DMS79 (cell line): ENCODE results near the gene IDH2.
"Not testable (repeated sequence)": the region's sequence is repeated elsewhere in the genome, so short reads cannot be mapped to it uniquely, and the experiment has no call there.

ENCODE experiments used
- DNase-seq: peaks from one replicate; lab custom pipeline; 2025; lab: John Stamatoyannopoulos, UW

Gene IDH2

DNA sequence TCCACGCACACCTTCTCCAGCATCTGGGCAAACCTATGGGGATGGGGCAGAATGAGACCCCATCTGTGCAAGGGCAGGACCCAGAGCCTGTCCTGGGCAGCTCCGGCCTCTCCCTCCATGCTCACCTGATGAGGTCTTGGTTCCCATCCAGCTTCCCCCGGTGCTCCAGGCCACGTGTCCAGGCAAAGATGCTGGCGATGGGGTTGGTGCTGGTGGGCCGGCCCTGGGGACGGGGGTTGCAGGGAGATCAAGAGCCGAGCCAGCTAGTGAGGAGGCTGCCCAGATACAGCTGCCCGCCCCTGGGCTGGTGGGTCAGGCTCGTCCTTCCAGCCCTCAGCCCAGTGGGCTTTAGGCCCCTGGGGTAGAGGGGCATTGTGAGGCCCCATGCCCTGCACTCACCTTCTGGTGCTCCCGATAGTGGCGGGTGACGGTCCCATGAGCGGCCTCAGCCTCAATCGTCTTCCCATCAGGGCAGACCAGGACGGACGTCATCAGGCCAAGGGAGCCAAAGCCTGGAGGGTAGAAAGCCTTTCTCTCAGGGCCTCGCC is 17.3 kb downstream of the IDH2 start:
- DNase-seq: no peak

DNA sequence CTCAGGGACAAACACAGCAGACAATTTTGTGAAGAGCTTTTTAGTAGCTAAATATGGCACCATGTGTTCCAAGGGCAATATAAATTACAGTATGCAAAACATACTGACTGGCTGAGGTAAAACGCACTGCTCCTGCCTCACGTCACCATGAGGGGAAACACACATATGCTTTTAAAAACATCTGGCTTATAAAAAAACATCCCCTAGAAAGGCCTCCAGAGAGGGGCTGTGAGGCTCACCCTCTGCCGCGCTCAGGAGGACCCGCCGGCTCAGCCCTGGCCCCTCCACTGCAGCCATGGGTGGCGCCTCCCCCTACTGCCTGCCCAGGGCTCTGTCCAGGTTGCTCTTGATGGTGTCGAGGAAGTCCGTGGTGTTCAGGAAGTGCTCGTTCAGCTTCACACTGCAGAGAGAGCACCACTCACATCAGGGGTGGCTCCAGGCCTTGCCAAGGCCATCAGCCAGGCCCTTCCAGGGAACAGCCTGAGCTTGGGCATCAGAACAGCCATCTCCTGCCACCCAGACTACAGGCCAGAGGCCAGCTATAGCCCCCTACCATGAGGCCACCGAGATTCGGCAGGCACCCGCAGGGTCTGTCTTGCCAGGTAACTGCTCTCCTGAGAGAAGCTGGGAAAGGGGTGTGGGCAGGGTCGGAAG is 18.2 kb downstream of the IDH2 start:
- DNase-seq: no peak

DNA sequence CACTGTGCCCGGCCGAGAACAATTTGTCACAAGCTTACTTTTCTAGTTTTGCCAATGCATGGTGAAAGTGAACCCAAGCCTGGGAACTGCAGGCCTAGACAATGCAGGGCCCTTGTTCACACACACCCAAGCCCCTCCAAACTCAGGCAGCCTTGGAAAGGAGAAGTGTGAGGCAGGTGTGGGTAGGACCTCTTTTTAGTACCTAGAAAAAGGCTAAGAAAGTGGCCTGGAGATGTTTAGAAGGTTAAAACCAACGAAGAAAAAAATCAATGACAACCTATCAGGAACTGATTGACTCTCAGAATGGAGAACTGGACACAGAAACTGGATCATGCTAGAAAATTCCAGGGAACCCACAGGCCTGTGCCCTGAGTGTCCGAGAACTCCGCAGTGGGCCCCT is 18.8 kb downstream of the IDH2 start:
- DNase-seq: no peak

- no peak for DNase-seq
These were observed 20.0 kb downstream of the IDH2 start for GRCh38 chr15:90082140-90082715.

GRCh38 chr15:90080818-90081393 is 21.4 kb downstream of the IDH2 start:
- DNase-seq: no peak

DNA sequence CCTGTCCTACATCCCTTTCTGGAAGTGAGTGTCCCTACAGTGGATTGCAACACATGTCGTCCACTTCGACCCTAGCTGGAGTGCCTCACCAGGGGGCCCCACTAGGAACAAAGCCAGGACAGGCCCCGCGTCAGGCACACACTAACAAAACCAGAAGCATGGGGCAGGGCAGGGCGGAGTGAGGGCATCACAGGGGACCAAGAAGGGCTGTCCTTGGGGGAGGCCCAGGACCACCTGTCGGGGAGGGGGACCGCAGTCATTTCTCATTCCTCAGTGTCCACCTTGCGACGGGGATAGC is 21.9 kb downstream of the IDH2 start:
- DNase-seq: no peak

DNA sequence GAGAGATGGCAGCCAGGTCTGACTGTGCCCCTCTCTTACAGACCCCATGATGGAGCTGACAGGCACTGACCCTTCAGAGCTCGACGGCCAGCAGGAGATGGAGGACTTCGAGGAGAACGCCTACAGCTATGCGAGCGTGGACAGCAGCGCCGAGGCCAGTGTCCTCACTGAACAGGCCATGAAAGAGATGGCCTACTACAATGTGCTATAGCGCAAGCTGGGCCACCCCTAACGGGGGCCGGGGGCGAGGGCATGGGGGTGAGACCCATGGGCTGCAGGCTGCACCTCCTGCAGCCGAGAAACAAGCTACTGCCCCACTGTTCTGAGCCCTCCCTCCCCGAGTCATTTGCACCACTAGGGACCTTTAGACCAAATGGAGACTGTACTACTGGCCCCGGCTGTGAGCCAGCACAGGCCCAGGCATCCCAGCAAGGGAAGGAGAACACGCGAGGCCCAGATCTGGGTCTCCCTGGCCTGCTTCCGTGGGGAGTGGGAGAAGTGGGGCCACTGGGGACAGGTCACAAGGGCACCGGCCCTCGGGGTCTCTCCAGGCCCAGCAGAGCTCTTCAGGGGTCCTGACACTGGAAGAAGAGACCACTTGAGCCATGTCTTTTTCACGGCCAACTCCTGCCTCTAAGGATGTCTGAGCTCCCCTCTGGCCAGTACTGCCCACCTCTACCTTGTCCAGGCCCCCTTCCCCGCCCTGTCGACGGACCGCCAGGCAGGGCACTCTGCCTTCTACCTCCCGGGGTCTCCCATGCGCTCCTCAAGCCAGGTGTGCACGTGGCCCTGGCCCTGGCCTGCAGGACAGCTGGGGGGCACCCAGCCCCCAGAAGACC is 22.4 kb downstream of the IDH2 start:
- no peak for DNase-seq

DNA sequence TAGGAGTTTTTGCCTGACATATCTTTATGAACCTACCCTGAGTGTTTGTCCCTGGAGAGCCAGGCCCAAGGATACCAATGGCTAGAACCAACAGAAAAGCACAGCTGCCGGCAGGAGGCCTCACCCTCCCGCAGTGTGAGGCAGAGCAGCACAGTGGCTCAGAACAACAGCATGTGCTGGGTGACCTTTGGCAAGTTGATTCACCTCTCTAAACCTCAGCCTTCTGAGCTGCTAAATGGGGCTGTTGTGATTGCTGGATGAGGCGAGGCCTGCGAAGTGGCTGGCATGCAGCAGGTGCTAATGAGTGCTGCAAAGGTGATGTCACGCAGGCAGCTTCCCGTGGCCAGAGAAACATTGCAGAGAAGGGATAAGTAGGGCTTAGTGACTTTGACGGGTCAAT is 23.3 kb downstream of the IDH2 start:
- no peak for DNase-seq

DNA sequence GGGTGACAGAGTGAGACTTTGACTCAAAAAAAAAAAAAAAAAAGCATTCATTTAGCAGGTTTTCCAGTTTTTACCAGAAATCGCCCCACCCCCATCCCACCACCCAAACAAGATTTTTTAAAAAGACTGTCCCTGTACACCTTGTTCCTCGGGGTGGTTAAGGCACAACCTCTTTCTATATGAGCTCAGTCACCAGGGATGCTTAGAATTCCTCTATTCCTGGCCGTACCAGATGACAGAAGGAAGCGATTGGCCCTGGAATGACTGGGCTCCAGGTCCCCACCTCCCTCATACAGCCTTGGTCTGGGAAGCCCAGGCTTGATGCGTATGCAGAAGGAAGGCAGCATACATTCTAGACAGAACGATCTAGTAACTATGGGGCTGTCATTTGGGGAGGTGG is 25.6 kb downstream of the IDH2 start:
- DNase-seq: no peak

DNA sequence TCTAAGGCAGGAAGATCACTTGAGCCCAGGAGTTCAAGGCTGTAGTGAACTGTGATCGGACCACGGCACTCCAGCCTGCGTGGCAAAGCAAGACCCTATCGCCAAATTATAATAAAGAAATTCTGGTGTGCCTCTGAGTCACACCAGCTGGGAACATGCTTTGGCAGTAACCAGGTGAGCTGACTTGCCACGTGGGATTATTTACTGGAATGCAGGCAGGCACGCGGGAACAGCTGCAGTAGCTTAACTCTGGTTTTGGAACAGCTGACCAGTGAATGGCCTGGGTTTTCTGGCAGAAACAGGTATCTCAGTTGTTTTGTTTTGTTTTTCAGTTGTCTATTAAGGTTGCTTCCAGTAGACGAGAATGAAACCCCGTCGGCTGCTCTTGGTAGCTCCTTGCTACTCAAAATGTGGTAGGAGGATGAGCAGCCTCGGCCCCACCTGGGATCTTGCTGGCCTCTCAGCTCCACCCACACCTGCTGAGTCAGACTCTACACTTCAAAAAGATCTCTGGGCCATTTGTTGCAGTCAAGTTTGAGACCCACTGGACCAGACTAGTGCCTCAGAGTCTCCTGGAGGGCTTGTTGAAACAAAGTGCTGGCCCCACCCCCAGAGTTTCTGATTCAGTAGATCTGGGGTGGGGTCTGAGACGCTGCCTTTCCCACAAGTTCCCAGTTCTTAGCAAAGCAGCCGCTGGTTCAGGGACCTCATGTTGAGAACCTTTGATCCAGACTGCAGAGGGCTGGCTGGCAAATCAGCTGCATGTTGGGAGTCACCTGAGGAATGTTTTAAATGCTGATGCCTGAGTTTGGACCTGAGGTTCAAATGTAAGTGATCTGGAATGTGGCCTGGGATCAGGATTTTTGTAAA is 26.6 kb downstream of the IDH2 start:
- DNase-seq: no peak

GRCh38 chr15:90074916-90075315 is 27.4 kb downstream of the IDH2 start:
- DNase-seq: no peak

DNA sequence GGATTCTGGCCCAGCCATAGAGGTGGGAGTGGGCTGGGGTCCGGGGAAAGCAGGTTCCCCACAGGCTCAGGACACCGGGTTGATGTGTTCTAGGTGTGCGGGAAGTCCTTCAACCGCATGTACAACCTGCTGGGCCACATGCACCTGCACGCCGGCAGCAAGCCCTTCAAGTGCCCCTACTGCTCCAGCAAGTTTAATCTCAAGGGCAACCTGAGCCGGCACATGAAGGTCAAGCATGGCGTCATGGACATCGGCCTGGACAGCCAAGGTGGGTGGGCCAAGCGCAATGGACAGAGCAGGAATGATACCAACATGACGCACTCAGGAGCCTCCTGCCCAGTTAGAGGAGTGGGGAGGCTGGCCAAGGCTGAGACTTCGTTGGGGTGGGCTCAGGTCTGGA is 28.2 kb downstream of the IDH2 start:
- no peak for DNase-seq

DNA sequence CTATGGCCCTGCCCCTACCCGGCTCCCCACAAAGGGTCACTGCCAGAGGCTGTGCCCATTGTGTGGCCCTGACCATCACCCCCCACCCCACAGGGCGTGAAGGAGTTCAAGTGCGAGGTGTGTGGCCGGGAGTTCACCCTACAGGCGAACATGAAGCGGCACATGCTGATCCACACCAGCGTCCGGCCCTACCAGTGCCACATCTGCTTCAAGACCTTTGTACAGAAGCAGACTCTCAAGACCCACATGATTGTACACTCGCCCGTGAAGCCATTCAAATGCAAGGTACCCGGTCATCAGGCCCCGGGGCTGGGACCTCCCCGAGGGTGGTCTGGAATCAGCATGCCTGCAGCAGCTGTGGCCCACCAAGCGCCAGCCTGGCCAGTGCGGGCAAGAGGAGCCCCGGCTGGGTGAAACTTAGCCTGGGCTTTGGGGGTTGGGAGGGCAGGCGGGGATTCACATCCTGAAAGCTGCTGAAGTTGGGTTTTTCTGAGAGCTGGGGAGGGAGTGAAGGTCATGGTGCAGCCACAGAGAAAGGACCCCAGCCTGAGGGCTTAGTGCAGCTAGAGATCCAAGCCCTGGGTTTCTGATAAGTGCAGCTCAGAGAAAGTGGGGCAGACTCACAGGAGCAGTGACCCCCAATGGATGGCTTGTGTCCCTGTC is 29.2 kb downstream of the IDH2 start:
- no peak for DNase-seq

GRCh38 chr15:90071220-90071807 is 31.0 kb downstream of the IDH2 start:
- DNase-seq: no peak

- not testable (repeated sequence) for DNase-seq
These were observed 31.6 kb downstream of the IDH2 start for GRCh38 chr15:90070623-90071022.

- DNase-seq: no peak
These were observed 34.2 kb downstream of the IDH2 start for GRCh38 chr15:90067953-90068606.

- no peak for DNase-seq
These were observed 34.9 kb downstream of the IDH2 start for GRCh38 chr15:90067181-90067952.

- DNase-seq: no peak
These were observed 36.6 kb downstream of the IDH2 start for GRCh38 chr15:90065682-90066049.

- no peak for DNase-seq
These were observed 37.2 kb downstream of the IDH2 start for GRCh38 chr15:90064911-90065681.
